ENCODE measurements around the gene MAN2B1.
"Not testable (repeated sequence)": the region's sequence is repeated elsewhere in the genome, so short reads cannot be mapped to it uniquely, and the experiment has no call there.

Gene MAN2B1

DNA sequence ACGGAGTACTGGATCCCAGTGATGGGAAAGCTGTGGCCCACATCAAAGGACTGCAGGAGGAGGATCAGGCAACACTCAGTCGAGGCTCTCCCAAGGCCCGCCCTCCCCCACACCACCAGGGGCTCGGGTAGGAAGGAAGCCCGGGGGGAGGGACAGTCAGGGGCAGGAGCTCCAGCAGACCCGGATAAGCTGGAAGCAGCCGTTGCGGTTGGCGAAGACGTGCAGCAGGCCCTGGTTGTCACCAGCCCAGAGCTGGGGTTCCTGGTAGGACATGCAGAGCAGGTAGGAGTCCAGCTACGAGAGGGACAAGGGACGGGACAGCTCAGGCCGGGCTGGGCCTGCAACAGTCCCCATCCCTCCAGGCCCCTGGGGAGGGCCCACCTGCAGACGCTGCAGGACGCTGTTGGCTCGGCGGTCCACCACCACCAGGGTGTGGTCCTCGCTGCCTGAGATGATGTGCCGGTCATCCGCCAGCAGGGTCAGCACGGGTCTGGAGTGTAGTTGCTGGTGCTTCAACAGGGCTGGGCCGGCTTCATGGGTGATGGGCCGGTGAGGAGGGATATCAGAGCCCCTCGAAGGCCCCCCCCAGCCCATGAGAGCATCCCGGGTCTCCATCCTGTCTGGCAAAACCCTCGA, 23.2 kb upstream of the MAN2B1 start:
- DNase-seq (ENCODE audit: insufficient read length, low spot score) = no peak
- FAIRE-seq = no peak

DNA sequence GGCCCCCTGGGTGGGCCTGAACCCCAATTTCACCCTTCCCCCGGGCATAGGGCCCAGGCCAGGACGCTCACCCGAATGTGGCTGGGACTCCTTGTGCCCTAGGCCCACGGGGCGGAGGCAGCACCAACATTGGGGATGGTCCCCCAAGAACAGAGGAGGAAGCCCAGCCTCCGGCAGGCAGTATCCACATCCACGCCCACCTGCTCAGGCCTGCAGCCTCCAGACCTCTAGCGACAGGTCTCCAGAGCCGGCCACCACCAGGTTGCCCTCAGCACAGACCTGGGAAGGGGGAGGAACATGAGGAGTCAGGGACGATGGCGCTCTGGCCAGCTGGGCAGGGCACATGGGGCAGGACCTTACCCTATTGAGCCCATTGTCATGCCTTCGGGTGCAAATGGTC, 22.5 kb upstream of the MAN2B1 start:
- DNase-seq (ENCODE audit: insufficient read length, low spot score) (no peak), FAIRE-seq (no peak)

DNA sequence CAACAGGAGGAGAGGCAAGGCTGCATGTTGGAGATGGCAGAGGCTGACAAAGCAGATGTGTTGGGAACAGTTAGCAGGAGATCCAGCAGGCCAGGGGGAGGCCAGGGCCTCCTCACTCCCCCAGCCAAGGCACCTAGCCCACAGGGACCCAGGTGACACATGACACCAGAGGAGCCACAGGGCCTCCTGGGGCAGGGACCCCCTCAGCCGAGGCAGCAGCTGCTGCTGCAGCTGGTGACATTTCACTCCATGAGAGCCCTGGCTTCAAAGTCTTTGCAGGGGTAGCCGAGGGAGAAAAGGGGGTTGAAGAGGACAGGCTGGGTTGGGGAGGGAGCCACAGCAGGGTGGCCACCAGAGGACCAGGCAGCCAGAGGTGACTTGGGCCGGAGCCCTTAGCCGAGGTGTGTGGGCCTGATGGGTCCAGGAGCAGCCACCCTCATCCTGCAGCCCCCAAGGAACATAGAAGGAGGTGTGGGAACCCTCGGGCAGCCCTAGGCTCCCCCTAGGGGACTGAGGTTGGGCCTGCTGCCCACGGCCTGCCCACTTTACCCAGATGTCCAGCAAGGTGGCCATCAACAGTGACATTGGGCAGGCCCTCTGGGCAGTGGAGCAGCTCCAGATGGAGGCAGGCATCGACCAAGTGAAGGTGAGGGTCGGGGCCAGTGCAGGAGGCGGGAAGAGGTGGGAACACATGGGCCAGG, 21.1 kb upstream of the MAN2B1 start, which contains the start of gene GNG14:
Gene GNG14 (plus strand): TSS at position 503 of the 701 bp plus-strand sequence. CDS start 51 bp downstream, at position 554.
- FAIRE-seq = peak; percentile 9
- DNase-seq (ENCODE audit: insufficient read length, low spot score) = no peak

DNA sequence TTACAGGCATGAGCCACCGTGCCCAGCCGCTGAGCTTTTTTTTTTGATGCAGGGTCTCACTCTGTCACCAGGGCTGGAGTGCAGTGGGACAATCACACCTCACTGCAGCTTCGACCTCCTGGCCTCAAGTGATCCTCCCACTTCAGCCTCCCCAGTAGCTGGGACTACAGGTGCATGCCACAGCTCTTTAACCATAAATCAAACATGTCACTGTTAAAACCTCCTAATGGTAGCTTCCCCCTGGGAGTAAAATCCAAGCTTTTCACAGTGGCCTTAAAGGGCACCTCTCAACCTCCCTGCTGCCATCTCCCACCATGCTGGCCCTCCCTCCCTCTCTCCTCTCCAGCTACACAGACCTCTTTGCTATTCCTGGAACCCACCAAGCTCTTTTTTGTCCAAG, 19.3 kb upstream of the MAN2B1 start:
- FAIRE-seq = no peak
- DNase-seq (ENCODE audit: insufficient read length, low spot score) = no peak

DNA sequence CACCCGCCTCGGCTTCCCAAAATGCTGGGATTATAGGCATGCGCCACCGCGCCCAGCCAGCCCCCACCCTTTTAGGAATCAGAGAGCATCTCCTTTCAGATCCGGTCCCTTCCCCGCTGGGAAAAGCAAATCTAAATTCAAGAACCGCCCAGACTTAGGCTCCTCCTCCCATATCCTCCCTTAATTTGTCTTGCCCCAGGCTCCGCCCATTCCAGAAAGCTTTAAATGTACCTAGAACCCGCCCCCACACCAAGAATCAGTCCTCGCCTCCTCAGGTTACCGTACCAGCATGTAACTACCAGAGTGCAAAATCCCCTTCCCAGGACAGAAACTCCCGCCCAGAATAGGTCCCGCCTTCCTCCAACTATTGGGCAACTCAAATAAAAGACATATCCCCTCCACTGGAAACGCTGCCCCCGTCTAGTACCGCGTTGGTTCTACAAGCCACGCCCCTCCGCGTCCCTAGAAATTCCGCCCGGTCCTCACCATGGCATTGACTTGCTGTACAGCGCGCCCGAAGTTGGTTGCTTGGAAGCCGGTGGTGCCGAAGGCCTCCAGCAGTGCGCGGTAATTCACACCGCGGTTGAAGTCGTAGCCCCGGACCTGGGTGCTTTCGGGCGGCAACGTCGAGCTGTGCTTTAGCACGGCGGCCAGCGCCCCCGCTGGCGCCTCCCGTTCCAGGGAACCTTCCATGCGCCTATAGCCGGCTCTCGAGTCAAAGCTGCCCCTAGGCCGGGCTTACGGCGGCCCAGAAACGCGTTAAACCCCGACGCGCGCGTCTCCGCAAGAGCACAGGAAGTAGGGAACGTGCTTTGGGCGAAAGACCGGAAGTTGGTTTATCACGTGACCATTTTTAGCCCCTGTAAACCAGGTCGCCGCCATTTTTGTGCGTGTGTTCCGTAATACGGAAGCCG, 14.8 kb upstream of the MAN2B1 start, which contains the start of gene DHPS:
Gene DHPS (minus strand): TSS at position 807 of the 914 bp plus-strand sequence. CDS start 114 bp downstream, at position 693.
- FAIRE-seq (peak; percentile 94), DNase-seq (ENCODE audit: insufficient read length, low spot score) (peak; percentile 97)

DNA sequence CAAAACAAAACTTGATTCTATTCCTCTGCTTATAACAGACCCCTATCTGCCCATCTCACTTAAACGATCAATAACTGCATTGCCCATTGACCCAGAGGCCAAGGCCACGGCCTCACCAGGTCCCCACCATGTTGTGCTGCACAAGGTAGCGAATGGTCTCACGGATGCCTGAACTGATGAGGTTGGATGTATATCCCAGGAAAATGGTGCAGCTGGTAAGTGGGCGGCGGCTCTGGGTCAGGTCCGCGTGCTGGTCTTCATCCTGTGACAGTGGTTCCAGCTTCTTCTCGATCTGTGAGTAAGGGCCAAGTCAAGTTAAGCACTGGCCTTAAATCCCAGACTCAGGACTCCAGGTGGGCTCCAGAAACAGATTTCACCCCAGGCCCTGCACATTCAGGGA, 13.5 kb upstream of the MAN2B1 start:
- no peak for DNase-seq (ENCODE audit: insufficient read length, low spot score)
- FAIRE-seq = no peak

DNA sequence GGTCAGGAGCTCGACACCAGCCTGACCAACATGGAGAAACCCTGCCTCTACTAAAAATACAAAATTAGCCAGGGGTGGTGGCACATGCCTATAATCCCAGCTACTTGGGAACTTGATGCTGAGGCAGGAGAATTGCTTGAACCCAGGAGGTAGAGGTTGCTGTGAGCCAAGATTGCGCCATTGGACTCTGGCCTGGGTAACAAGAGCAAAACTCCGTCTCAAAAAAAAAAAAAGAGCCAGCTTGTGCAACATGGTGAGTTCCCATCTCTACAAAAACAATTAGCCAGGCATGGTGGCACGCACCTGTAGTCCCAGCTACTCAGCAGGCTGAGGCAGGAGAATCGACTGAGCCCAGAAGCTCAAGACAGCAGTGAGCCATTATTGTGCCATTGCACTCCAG, 11.5 kb upstream of the MAN2B1 start:
- not testable (repeated sequence) for FAIRE-seq; DNase-seq (ENCODE audit: insufficient read length, low spot score)

DNA sequence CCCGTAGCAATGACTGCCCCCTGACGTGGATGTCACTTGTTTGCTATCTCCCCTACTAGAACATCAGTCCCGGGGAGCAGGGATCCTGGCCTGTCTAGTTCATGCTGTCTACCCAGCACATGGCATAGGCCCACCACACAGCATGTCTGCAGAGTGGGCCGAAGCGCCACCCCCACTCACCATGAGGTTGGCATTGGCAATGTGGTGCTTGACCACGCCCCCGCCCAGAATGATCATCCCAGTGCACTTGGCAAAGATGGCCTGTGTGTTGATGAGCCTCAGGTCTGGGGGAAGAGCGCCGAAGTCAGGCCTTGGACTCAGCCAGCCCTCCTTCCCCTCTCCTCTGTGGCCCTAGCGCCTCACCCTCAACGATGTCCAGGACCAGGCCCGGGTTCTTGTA, 10.4 kb upstream of the MAN2B1 start:
- no peak for FAIRE-seq
- no peak for DNase-seq (ENCODE audit: insufficient read length, low spot score)

DNA sequence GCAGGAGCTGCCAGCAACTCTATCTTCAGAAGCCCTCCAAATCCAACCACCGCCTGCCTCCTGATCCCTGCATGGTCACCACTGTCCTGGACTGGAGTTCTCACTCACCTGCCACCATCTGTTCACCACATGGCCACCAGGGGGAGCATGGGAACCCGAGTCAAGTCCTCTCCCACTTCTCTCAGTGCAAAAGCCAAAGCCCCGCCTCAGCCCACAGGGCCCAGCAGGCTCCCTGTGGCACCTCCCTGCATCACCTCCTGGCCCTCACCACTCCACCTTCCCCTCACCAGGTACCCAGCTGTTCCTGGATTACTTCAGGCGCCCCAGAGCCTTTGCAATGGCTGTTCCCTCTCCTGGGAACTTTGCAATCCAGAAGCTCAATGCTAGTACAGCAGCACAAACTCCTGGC, 9.8 kb upstream of the MAN2B1 start:
- FAIRE-seq (no peak), DNase-seq (ENCODE audit: insufficient read length, low spot score) (peak; percentile 87)

DNA sequence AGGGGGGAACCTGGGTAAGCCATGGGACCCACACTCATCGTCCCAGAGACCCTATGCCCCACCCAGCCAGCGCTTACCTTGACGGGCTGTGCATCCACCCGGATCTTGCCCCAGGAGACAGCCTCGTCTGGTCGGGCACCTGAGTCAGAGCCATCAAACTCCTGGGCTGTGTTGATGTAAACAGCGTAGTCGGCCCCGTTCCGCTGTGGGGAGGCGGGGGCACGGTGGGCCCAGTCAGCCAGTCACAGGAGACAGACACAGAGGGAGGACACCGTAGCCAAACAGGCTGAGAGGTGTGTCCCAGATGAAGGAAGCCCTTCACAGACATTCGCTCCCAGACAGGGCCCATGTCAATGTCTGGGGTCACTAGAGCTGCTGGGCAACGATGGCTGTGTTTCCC, 9.4 kb upstream of the MAN2B1 start:
- FAIRE-seq = no peak
- DNase-seq (ENCODE audit: insufficient read length, low spot score) = no peak

DNA sequence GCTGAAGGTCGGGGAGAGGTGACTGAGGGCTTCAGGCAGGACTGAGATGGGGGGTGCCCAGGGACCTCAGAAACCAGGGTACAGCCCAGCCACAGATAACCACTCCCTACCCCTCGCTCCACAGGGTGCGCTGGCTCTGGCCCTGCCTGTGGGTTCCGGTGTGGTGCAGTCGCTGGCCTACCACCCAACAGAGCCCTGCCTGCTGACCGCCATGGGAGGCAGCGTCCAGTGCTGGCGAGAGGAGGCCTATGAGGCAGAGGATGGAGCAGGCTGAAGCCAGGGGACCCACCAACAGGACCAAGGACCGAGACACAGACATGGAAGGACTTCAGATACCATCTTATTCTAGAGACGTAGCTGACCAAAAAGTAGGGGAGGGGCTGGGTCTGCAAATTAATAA, 8.9 kb upstream of the MAN2B1 start:
- FAIRE-seq (no peak), DNase-seq (ENCODE audit: insufficient read length, low spot score) (no peak)

DNA sequence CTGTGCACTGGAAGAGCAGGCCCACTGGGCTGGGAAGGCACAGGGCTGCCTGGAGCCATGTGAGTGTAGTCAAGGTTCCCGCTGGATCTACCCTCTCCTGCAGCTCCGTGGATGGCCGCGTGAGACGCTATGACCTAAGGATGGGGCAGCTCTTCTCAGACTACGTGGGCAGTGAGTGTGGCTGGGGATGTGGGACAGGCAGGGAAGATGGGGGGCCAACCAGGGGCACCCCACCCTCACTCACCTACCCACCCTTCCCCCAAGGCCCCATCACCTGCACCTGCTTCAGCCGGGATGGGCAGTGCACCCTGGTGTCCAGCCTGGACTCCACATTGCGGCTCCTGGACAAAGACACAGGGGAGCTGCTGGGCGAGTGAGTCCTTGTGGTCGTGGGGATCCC, 6.2 kb upstream of the MAN2B1 start:
- FAIRE-seq (peak; percentile 9), DNase-seq (ENCODE audit: insufficient read length, low spot score) (no peak)

DNA sequence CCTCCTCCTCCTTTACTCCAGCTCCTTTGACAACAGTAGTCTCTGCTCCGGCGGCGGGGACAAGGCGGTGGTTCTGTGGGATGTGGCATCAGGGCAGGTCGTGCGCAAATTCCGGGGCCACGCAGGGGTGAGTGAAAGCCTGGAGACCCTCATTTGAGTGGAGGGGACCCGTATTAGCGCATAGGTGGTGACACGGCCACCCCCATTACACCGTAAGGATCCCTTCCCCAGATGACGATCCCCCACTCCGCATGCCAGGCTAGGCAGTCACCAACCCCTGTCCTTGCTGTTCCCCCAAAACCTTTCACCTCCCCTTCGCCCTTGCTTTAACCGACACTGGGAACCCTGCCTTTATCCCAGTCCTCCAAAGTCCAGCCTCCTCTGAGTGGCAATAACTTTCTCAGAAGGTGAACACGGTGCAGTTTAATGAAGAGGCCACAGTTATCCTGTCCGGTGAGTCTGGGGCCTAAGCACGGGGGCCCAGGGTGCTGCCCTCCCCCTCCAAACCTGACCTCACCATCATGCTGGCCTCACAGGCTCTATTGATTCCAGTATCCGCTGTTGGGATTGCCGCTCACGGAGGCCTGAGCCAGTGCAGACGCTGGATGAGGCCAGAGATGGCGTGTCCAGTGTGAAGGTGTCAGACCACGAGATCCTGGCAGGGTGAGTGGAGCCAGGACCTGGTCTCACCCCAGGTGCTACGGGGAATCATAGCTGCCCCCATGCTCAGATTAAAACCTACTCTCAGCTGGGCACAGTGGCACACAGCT, 3.8 kb upstream of the MAN2B1 start:
- no peak for DNase-seq (ENCODE audit: insufficient read length, low spot score)
- no peak for FAIRE-seq

DNA sequence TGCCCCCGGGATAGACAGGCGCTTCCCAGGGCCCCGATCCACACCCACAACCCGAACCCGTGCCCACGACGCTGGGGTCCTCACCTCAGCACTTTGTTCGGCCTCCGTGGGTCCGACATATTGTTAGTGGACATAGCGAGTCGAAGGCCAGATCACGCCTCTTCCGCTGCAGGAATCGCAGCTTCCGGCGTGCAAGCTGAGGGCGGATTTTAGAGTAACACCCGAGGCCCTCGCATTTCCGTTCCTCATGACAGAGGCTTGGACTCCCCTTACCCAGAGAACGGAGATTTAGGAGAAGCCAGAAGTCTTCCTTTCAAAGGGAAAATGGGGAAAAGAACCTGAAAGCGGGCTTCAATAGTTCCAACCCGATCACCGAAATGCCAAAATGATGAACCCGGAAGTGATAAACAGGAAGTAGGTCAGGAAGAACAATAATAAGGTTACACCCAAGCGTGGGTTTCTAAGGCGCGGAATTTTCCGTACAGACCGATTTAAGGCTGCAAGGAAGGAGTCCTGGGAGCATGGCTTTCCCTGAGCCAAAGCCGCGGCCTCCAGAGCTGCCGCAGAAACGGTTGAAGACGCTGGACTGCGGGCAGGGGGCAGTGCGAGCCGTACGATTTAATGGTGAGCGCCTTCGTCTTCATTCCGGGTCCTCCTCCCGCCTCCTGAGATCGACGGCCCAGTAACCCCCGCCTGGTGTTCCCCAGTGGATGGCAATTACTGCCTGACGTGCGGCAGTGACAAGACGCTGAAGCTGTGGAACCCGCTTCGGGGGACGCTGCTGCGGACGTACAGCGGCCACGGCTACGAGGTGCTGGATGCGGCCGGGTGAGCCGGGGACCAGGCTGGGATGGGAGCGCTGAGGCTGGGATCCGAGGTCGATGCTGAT, 3.0 kb upstream of the MAN2B1 start:
- peak; percentile 86 for DNase-seq (ENCODE audit: insufficient read length, low spot score)
- FAIRE-seq = peak; percentile 88

DNA sequence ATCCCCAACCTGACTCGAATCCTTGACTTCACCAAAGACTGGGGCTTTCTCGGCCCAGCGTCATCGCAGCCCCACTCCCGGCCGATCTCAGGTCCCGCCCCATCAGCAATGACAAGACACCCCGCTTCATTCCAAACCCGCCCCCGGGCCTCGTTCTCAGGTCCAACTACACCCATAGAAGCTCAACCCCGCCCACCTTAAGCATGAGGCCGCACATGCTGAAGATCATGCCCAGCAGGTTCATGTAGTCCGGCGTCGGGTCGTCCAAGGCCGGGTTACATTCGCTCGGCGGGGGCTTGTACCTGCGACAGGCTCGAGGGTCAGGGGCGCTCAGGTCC, 2.4 kb upstream of the MAN2B1 start:
- DNase-seq (ENCODE audit: insufficient read length, low spot score) = peak; percentile 33
- FAIRE-seq = peak; percentile 16

DNA sequence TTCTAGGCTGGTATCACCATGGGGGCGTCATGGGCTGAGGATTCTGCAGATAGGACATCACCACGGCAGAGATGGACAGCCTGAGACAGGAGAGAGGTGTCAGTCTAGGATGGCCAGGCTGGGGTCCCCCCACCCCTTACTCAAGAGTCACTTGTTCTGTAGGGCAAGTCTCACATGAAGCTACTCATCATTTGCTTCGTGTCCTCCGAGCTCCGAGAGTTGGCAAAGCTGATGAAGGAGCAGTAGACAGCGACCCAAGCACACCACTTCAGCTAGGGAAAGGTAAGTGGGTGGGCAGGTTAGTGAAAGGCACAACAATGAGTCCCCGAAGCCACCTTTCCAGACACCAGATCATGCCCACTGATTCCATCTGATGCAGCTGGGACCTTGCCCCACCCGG, 1.8 kb upstream of the MAN2B1 start:
- no peak for DNase-seq (ENCODE audit: insufficient read length, low spot score)
- no peak for FAIRE-seq

DNA sequence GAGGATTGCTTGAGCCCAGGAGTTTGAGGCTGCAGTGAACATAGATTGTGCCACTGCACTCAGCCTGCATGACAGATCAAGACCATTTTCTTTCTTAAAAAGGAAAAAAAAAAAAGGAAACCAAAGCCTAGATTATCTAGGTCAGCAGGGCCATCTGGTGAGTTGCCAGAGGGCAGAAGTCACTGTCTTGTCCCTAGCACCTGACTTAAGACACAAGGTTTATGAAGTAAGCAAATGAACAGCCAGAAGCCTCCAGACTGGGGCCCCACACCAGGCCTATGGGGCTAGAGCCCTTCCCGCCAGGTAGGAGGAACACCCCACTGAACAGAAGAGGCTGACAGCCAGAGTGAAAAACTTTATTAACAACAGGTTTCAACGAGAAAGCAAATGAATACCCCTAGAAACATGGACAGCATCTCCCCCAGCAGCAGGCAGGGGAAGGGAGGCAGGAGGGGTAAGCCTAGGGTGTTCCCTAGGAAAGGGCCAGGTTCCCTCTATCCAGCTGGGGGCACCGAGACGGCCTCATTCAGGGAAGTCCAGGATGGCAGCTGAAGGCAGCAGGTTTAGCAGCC, 1.3 kb upstream of the MAN2B1 start:
- no peak for FAIRE-seq
- no peak for DNase-seq (ENCODE audit: insufficient read length, low spot score)

DNA sequence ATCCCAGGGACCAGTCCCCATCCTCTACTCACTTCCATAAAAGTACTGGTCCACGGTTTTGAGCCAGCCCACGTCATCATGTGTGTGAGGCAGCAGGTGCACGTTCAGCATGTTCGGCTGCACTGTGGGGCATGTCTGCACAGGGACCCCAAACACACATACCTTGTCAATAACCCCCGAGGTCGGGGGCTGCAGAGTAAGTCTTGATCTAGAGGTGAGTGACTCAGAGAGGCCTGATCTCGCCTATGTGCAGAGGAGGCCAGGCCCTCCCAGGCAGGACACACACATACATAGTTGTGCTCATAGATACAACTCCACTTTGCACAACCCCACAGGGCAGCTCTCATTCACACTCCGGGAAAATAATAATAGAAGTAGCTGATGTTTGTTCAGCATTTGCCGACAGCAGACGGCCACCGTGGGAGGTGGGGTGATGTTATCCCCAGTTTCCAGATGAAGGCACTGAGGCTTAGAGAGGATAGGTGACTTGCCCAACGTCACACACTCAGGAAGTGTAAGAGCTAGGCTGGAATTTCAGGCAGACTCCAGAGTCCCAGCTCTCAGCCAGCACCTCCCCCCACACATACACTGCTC, 774 bp downstream of the MAN2B1 start:
- FAIRE-seq = no peak
- no peak for DNase-seq (ENCODE audit: insufficient read length, low spot score)

DNA sequence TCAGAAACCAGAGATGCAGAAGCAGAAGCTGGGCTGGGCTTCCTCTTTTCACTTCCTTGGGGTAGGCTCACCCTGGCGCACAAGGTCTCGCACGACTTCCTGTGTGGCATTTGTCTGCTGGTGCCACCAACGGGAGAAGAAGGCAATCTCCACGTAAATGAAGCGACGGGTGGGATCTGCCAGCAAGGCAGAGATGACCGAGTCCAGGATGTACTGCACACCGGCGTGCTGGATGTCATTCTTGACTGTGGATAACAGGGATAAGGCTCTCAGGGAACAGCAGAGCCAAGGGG, 1.3 kb downstream of the MAN2B1 start:
- no peak for DNase-seq (ENCODE audit: insufficient read length, low spot score)
- FAIRE-seq = no peak
